Stimulated activated CD4-positive, alpha-beta T cell treated with anti-CD3 and anti-CD28 coated beads, Interleukin-2, amount 100 ng/mL, for 24 hours (primary cell): Measurements from ENCODE around the gene DSCAML1.

Source experiments
- DNase-seq, 2 donors: peaks; one replicate each; pipeline ENCODE4 v3.0.0-alpha.2; 2020

Gene DSCAML1

DNA sequence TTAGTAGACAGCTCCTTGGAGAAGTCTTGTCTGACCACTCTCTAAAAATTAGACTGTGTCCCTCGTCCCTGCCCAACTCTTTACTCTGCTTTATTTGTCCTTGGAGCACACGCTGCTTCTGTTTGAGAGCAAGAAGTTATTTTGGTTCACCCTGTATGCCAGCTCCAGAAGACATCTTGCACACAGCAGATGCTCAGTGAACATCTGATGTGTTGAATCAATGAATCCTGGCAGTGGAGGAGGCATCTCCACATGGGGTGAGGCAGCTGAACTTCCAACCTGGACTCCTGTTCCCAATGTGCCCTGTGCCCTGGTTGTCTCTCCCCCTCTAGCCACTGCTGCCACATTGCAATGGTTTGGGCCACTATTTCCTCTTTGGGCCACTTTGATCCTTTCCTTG is 255.8 kb downstream of the DSCAML1 start:
- DNase-seq, result no peak

DNA sequence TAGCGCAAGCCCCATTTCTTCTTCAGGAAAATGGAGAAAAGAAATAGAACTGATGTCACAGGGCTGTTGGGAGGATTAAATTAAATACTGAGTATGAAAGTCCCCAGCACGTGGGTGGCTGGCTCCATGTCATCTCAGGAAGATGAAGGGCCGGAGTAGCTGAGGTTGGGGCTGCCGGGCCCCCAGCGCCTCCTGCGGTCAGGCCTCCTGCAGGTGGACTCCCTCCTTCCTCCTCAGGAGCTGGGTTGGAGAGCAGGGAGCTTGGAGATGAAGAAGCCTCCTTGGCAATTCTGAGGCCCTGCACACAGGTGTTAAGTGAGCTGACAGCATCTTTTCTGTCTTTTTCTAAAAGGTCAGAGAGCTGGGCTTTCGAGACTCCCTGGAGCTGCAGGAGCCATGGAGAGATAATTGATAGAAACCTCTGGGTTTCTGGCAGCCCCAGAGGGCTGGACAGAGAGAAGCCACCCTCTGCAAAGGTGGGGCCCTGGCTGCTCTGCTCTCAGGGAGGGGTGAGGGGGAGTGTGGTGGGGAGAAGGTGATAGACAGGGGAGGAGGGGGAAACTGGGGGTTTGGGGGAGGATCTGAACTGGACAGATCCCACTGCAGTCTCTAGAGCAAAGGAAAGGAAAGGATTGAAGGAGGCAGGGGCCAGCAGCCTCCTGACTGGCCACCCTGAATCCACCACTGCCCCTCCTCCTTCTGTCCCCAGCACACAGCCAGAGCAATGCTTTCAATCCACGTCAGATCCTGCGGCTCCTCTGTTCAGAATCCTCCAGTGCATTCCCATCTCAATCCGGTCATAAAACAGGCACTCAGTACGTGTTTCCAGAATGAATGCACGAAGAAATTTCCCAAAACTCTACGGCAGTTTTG is 258.5 kb downstream of the DSCAML1 start:
- DNase-seq, result no peak

DNA sequence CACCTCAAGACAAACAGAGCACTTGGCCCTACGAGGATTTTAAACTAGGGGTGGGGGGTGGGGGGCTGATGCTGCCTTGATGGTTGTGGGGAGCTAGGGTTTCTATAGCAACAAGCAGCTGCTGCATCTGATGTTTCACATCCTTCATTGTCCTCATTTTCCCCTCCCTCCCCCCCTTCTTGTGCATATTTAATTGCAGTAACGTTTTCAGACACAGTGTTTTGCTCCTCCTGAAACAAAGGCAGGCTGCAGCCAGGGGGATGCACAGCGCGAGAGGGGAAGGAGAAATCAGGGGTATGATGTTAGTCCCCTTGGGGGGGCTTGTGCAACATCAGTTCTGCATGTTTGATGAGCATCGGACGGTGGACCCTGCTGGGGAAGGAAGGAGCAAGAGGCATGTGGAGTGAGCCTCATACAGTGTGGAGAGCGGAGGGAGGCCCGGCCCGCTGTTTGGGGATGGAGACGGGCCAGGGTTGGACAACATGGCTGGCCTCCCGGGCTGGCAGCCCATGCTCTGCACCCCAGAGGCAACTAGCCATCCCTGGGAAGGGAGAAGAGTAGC is 261.1 kb downstream of the DSCAML1 start:
- no peak for DNase-seq

DNA sequence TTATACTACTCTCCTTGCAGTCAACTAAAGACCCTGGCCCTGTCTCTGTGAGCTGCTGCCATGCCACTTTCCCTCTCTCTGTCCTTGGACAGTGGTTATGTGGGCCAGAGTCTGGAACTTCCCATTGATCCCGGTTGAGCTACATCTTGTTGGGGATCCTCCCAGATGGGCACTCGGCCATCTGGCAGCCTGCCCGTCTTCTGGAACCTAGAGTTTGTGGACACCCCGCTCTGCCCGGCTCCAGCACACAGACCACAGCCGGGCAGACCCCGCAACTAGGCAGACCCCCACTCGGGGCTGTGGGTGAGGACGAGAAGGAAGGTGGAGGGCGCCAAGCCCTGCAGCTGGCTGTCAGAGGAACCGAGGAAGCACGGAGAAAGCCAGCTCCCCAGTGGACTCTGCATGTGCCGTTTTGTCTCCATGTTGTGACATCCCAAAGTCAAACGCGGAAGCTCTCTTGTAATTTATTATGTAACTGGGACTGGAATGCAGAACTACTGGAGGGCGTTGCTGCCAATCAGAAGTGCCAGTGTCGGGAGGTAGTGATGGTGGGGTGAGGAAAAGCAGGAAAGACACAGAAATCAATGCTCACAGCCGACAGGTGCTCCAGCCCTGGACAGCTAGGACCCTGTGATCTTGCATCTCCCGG is 261.7 kb downstream of the DSCAML1 start:
- DNase-seq, result no peak

DNA sequence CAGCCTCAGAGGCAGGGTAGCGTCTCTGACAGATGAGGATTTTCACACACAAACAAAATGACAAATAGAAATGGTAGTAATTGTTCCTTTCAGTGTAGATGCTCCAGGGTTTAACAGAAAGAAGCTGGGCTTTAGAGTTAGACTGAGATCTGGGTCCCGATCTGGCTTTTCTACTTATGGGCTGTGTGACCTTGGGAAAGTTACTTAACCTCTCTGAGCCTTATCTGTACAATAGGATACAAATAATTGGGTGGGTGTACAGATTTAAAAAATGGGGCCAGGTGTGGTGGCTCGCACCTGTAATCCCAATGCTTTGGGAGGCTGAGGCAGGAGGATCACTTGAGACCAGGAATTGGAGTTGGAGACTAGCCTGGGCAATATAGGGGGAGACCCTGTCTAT is 264.4 kb downstream of the DSCAML1 start:
- DNase-seq, result no peak

DNA sequence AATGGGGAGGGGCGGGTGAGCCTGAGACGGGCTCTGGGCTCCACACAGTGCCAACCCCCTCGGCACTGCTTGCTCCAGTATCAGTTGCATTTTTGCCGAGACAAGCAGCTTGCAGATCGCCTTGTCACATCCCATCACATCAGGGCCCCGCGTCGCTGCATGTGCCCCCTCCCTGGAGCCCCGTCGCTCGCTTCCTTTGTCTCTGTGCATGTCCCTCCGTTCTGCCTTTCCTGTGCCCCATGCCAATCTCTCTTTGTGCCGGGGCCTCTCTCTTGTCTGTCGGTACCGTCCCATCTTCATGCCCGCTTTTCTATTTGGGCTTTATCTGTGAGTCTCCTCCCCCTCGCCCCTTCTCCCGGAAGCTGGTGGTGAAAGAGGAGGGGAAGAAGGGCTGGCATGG is 267.2 kb downstream of the DSCAML1 start:
- no peak for DNase-seq

DNA sequence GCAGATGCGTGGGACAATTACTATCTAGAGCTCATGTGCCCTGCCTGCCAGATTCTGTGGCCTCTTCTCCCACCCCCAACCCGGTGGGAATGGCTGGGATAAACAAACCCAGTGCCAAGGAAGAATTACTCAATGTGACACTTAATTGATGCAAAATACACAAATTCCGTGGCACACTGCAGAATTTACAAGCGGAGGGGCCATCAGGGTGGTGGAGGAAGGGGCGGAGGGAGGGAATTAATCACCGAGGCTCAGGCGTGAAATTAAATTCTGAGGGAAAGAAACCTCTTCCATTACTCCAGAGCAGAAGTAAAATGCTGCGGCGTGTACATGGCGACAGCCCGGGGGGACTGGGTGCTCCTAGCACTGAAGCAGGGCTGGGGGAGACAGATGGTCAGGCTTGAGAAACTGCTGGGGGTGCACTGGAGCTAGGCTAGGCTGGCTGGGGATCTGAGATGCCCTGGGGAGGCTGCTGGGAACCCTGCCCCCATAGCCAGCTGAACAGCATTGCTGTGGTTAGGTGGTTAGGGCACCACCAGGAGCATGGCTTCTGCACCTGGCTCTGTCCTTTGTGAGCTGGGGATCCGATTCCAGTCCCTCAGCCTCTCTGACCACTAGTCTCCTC is 268.8 kb downstream of the DSCAML1 start:
- DNase-seq, result no peak

DNA sequence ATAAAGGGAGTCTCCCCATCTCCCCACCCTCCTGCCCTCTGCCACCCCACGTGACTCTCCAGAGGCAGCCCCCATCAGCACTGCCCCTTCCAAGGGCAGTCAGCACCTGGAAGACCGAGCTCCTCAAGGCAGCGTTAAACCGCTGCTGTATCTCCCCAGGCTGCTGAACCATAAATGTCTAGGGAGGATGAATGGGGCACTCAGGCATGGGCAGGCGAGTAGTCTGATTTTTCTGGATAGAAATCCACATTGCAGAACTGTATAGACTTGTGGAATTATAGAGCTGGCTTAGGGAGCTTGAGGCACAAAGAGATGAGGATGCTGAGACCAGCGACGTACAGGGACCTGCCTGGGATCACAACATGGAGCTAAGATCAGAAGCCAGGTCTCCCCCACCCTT is 269.7 kb downstream of the DSCAML1 start:
- DNase-seq, result no peak

DNA sequence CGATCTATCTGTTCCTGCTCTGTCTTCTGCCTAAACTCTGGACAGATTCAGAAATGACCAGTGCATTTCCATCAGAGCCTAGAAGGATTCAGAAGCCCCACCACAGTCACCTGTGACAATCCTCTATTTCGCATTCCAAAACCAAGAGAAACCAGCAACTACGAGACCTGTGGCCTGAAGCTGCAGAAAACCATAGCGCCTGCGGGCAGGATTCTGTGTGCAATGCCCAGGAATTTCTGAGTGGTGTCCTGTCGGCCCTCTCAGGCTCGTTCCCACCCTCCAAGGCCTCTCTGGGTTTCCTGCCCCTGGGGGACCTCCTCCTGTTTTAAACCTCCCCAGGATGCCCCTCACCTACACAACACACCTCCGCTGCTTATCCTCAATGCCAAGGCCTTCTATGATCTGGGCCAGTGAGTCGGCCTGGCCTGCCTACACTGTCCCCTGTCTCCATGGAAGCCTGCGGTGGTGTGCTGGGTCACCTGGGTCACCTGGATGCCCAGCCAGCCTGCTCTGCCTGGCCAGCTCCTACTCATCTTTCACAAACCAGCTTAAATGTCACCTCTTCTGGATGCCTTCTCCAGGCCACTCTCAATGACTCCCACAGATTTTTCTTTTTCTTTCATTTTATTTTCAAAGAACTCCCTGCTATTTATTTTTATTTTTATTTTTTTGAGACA is 271.0 kb downstream of the DSCAML1 start:
- no peak for DNase-seq

DNA sequence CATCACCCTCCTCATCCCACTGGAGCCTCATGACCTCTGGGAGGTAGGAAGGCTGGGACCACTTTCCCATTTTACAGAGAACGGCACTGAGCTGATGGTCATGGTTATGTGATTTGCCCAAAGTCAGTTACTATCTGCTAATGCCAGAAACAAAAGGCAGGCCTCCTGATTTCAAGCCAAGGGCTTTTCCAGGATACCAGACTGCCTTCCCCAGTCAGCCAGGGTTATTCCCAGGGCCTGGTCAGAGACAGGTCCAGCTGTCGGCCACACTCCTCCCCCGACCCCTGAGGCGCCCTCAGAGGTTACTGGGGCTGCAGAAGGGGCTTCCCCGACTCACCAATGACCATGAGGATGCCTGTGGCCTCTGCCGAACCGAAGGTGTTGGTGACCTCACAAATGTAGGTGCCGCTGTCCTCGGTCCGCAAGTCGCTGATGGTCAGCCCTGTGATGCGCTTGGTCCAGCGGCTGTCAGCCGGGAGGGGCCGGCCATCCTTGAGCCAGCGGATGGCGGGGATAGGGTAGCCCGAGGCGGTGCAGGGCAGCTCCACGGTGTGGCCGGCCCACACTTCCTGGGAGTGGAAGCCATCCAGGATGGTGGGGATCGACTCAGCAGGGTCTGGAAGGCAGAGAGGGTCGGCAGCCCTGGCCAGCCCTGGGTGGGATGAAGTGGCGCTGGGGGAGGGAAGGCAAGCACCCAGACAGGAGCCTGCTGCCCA is 272.4 kb downstream of the DSCAML1 start:
- DNase-seq, result no peak

DNA sequence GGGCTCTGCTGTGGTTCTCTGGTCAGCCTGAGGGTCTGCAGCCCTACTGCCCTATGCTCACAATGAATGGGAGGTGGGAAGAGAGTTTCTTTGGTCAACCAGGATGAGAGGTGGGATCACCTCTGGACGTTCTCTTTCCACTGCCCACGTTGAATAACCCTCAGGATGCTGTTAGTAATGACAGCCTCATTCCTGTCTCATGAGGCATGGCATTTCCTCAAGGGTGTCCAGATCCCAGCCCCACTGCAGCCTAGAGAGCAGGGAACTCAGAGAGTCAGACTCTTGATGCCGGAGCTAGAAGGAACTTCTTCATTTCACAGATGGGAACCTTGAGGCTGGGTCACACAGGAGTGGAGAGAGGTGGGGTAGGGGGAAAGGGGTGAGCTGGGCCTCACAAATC is 273.3 kb downstream of the DSCAML1 start:
- DNase-seq, result no peak

DNA sequence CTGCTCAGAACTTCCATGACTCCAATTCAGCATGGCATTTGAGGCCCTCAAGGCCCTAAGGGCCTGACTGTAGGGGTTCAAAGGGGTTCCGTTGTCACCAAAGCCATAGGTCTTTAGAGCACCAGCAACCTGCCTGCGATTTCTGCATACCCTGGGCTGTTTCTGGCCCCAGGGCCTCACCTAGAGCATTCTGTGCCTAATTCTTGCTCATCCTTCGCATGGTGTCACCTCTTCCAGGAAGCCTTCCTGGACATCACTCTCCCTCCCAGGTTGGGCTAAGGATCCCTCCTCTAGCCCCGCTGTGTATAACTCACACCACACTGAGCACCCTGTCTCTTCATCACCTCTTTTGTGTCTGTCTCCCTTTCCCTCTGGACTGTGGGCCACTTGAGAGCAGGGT is 275.0 kb downstream of the DSCAML1 start:
- no peak for DNase-seq

DNA sequence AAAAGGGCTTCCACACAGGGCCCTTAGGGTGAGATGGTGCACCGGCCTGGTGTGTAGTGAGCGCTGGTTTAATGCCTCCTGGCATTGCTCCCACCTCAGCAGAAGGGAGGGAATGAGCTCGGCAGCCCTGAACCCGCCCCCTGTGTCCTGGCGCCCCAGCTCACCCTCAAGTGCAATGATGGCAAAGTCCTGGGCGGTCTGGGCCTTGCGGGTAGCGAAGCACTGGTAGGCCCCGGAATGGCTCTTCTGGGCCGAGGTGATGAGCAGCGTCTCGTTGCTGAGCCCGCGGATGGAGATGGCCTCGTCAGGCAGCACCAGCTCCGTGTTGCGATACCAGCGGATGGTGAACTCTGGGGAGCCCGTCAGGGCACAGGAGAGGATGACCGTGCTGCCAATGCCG is 276.1 kb downstream of the DSCAML1 start:
- DNase-seq, result no peak

DNA sequence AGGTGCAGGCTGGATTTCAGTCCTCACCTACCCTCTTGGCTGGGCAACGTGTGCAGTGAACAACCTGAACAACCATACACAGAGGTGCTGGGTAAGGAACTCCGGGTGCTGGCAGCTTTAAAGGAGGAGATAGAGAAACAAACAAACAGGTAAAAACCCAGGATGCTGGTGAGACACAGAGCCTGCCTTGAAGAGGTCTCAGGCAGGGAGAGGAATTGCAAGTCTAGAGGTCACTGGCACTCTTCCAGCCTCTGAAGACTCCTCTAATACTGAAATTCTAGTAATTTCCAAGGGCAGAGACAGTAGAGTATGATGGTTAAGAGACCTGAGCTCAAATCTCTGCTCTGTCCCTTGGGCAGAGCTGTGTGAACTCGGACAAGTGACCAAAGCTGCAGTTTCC is 276.8 kb downstream of the DSCAML1 start:
- no peak for DNase-seq

DNA sequence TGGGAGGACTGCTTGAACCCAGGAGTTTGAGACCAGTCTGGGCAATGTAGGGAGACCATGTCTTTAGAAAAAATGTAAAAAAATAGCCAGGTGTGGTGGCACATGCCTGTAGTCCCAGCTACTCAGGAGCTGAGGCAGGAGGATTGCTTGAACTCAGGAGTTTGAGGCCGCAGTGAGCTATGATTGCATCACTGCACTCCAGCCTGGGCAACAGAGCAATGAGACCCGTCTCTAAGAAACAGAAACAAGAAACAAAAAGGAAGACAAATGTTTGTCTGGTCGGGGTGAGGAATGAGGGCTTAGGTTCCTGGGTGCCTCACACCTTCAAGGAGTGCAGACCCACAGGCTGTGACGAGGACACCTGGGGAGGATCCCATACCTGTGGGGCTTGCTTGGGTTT is 277.4 kb downstream of the DSCAML1 start:
- DNase-seq, result no peak

DNA sequence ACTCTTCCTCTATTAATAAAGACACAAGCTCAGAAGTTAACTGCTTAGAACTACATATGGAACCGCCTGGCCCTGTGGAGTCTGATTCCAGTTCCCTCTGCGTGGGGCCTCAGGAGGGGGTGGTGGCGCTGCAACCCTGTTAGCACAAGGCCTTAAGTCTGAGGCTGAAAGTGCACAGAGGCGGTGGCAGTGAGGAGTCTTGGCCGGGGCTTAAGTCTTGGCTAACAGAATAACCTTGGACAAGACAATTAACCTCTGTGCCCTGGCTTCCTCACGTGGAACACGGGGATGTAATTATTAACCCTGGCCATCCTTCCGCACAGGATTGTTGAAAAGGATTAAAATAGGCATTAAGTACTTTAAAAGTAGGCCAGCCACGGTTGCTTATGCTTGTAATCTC is 277.8 kb downstream of the DSCAML1 start:
- no peak for DNase-seq

DNA sequence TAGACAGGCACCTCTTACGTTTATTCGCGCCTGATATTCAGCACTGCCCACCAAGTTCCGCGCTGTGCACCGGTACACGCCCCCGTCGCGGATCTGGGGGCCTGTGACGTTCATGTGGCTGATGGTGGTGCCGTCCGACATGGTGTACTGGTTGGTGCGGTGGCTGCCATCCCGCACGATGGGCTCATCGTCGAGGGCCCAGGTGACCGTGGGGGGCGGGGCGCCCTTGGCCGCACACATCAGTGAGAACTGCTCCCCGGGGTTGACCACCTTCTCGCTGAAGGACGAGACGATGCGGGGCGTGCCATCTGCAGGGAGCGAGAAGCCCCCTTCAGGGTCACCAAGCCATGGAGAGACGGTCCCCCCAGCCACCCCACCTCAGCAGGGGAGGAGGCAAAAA is 278.6 kb downstream of the DSCAML1 start:
- no peak for DNase-seq

DNA sequence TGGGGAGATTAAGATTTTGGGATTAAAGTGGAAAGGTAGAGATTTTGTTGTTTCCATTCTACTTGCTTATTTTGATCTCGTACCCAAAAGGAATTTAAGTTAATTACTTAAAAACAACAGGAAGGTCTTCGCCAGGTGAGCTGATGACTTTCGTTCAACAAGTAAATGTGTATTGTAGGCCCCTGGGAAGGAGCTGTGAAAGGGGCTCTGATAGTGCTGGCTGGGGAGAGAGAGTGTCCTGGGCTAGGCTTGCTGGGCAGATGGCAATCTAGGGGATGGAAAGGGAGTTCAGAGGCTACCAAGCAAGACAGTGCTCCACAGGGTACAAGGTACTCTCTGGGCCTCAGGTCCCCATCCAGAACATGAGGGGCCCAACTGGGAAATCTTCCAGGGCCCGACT is 279.9 kb downstream of the DSCAML1 start:
- no peak for DNase-seq

DNA sequence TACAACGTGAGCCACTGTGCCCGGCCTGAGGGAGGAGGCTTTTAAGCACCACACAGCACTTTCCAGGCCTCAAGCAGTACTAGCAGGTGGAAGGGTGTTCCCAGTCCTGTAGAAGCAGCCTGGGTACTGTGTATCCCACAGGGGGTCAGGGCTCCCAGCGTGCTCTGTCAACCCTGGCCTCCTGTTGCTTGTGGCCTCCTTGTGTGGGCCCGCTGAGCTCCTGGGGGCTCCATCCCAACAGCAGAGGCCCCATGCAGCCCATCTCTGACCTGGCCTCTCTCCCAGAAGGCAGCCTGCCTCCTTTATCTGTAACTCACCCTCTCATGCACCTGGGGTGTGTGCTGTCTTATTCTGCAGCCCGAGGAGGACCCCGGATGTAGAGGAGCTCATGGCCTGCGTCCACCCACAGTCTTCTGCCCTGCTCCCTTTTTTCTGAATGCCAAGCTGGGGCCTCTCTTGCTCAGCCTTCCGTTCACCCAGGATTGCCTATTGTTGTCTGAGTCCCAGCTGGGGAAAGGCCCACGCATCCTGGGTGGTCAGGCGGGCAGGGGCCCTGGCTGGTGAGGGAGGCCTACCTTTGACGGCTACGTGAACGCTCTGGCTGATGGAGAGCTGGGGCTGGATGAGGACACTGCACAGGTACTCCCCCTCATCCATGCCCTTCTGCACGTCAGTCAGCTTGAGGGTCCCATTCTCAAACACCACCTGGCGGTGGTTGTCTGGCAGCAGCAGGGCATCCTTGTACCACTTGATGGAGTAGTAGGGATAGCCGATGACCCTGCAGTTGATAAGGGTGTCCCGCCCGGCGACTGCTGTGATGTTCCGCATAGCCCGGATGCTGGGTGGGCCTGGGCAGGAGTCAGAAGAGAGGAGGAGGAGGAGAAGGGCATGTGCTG is 280.9 kb downstream of the DSCAML1 start:
- DNase-seq, result no peak

DNA sequence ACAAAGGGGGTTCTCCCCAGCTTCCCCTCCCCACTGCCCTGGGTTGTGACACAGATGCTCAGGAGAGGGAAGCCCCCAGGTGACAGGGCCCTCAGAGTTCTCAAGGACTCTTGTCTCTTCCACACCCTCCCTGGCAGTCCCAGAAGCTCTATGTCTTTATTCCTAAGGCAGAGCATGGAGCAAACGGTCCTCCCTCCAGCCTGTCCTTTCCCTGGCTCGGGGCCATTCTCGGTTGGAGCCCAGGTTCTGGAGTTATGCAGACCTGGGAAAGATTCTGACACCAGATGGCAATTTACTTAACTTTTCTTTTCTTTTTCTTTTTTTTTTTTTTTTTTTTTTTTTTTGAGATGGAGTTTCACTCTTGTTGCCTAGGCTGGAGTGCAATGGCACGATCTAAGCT is 282.8 kb downstream of the DSCAML1 start:
- no peak for DNase-seq

DNA sequence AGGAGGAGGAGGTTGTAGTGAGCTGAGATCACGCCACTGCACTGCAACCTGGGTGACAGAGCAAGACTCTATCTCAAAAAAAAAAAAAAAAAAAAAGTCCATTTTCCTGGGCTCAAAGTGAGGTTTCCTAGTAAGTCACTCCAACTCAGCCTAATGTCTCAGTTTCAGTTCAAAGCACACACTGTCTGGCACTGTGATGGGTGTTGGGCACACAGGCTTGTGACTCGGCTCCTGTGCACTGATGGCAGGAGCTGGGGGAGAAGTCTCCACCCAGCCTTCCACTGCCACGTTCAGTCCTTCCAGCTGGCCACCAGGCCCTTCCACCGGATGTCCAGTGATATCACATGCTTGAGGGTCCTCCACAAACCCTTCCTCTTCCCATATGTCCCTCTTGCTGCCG is 283.4 kb downstream of the DSCAML1 start:
- no peak for DNase-seq
